AG09319 (cell line): ENCODE measurements around the gene ITPK1.

Source experiments
- DNase-seq: peaks from one replicate; pipeline ENCODE4 v3.0.0-alpha.2; 2010; ENCODE audit warnings: low read depth; ENCODE audit errors: extremely low read depth
- TF ChIP-seq, protein P1 (sequence below): IDR thresholded peaks from 2 replicates; pipeline ENCODE4 v1.5.1; 2011; ENCODE audit warnings: low read depth, mild to moderate bottlenecking, inconsistent platforms, low read length, moderate library complexity

The ITPK1 gene

DNA sequence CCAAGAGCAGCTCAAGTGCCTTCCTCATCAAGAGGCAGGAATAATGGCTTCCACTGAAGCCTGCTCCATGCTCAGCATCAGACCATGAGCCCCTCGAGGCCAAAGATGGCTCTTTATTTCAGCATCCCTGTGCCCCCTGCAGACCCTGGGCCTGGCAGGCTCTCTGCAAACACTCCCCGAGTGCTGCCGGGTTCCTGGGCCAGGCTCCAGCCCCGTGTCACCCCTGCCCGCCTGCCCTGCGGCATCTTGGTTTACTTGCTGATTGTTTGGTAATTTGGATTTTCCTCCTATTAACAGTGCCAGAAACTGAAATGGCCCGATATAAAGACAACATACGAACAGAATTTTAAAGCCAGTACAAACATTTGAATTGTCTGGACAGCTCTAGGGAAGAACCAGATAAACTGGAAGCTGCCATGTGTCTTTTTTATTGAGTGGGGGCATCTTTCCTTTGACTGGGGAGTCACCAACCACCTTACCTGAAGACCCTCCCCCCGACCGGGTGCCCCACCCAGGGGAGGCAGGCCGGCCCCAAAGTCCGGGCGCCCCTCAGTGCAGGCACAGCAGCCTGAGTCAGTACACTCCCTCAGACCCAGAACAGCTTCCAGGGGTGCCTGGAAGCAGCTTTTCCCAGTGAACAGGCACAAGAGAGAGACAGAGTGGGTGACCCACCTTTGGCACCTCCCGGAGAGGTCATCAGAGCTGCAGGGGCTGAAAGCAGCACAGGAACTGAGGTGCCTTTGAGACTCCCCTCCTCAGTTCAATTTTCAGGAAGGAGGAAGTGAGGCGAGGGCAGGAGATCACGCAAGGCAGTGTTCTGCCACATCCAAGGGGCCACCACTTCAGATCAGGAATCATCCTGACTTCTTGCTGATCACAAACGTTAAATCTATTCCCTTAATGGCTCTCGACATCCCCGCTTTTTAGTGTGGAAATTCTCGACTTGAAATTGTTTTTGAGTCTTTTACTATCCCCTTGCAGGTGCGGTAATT, 30.6 kb downstream of the ITPK1 start:
- TF ChIP-seq, protein P1, sequence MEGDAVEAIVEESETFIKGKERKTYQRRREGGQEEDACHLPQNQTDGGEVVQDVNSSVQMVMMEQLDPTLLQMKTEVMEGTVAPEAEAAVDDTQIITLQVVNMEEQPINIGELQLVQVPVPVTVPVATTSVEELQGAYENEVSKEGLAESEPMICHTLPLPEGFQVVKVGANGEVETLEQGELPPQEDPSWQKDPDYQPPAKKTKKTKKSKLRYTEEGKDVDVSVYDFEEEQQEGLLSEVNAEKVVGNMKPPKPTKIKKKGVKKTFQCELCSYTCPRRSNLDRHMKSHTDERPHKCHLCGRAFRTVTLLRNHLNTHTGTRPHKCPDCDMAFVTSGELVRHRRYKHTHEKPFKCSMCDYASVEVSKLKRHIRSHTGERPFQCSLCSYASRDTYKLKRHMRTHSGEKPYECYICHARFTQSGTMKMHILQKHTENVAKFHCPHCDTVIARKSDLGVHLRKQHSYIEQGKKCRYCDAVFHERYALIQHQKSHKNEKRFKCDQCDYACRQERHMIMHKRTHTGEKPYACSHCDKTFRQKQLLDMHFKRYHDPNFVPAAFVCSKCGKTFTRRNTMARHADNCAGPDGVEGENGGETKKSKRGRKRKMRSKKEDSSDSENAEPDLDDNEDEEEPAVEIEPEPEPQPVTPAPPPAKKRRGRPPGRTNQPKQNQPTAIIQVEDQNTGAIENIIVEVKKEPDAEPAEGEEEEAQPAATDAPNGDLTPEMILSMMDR, result no peak
- no peak for DNase-seq

GRCh38 chr14:93084402-93084801, 31.3 kb downstream of the ITPK1 start:
- no peak for DNase-seq
- TF ChIP-seq, protein P1, result no peak

DNA sequence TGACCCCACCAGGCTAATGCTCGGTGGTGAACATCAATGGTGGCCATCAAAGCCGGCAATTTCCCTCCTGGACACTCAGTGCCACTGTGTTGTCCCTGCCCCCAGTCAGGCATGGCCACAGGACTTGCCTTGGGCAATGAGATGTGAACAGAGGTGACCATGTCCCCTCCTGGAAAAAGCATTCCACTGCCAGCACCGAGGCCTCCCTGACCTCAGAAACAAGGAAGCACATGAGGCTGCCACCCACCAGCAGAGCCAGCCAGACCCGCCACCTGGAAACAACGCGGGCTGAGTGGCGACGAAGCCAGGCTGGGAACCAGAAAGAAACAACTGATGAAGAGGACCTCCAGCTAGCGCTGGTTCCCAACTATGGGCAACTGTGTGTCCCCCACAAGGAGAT, 31.8 kb downstream of the ITPK1 start:
- TF ChIP-seq, protein P1, result no peak
- no peak for DNase-seq

- TF ChIP-seq, protein P1, result no peak
- no peak for DNase-seq
Observed at GRCh38 chr14:93082576-93083001, 33.1 kb downstream of the ITPK1 start.

GRCh38 chr14:93081876-93082570, 33.7 kb downstream of the ITPK1 start:
- TF ChIP-seq, protein P1, result no peak
- no peak for DNase-seq

DNA sequence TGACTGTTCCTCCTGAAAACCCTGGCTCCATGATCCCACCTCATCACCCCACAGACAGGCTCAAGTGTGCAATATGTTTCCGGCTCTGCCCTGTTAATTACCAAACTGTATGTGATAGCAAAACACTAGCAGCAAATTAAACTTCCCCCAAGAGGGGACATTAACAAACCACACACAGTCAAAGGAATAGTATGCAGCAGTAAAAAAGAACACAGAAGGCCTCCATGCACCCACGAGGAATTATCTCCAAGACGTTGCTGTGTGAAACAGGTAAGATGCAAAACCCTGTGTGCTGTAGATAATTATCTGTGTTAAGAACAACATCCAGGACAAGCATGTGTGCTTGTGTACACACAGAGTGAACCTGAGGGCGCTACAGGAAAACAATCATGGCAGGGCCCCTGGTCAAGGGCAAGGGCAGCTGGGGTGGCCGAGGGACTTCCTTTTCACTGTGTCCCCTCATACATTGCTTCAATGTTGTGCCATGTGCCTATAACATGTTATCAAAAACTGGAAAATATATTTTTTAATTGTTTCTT, 35.8 kb downstream of the ITPK1 start:
- no peak for DNase-seq
- TF ChIP-seq, protein P1, result no peak
